Stimulated activated CD8-positive, alpha-beta memory T cell treated with anti-CD3 and anti-CD28 coated beads, Interleukin-12 subunit alpha, Interleukin-12 subunit beta, amount 100 ng/mL, for 24 hours (primary cell): Measurements from ENCODE around the gene SMPD3.

Source experiments
- DNase-seq: peaks from one replicate; pipeline ENCODE4 v3.0.0-alpha.2; 2020; ENCODE audit errors: extremely low read depth

SMPD3 gene

GRCh38 chr16:68370581-68371275 lies 77.6 kb downstream of the SMPD3 start:
- DNase-seq: no peak

- DNase-seq: no peak
These were observed 78.4 kb downstream of the SMPD3 start for GRCh38 chr16:68369697-68370580.

- no peak for DNase-seq
These were observed 79.1 kb downstream of the SMPD3 start for GRCh38 chr16:68369168-68369567.

GRCh38 chr16:68368301-68368888 lies 79.9 kb downstream of the SMPD3 start:
- no peak for DNase-seq

GRCh38 chr16:68367891-68368290 lies 80.4 kb downstream of the SMPD3 start:
- no peak for DNase-seq

- no peak for DNase-seq
These were observed 80.9 kb downstream of the SMPD3 start for GRCh38 chr16:68367440-68367839.

GRCh38 chr16:68367030-68367429 lies 81.3 kb downstream of the SMPD3 start:
- DNase-seq: no peak

GRCh38 chr16:68366062-68366461 lies 82.2 kb downstream of the SMPD3 start:
- no peak for DNase-seq

- DNase-seq: no peak
These were observed 83.0 kb downstream of the SMPD3 start for GRCh38 chr16:68365167-68365817.

- no peak for DNase-seq
These were observed 83.7 kb downstream of the SMPD3 start for GRCh38 chr16:68364561-68364998.

GRCh38 chr16:68363658-68364521 lies 84.4 kb downstream of the SMPD3 start:
- no peak for DNase-seq

GRCh38 chr16:68362947-68363657 lies 85.2 kb downstream of the SMPD3 start:
- DNase-seq: no peak

GRCh38 chr16:68362262-68362913 lies 85.9 kb downstream of the SMPD3 start:
- no peak for DNase-seq

- no peak for DNase-seq
These were observed 86.8 kb downstream of the SMPD3 start for GRCh38 chr16:68361485-68361884.

- DNase-seq: no peak
These were observed 87.4 kb downstream of the SMPD3 start for GRCh38 chr16:68360956-68361355.

- no peak for DNase-seq
These were observed 87.8 kb downstream of the SMPD3 start for GRCh38 chr16:68360547-68360946.

GRCh38 chr16:68359398-68360191 lies 88.7 kb downstream of the SMPD3 start:
- DNase-seq: no peak

GRCh38 chr16:68358951-68359350 lies 89.4 kb downstream of the SMPD3 start:
- DNase-seq: no peak

- DNase-seq: no peak
These were observed 90.4 kb downstream of the SMPD3 start for GRCh38 chr16:68357923-68358322.
